ENCODE measurements around the gene SLIT3.

DNA sequence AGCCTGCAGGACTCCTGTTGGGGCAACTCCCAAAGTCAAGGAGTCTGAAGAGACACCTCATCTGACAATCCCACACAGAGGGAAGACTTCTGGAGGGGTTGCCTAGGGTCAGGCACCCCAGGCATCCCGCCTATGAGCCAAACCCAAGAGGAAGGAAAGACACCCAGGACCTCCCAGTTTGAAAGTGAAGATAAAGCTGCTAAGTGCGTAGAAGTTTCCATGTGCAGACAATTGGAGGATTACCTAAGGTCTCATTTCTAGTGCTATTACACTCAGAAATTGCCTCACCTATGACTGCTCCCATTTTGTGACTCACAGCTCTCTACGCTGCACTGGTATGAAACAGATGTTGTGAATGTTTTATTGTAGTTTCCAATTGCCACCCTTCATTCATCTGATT lies 322.9 kb downstream of the SLIT3 start:
- TF ChIP-seq, protein P1, sequence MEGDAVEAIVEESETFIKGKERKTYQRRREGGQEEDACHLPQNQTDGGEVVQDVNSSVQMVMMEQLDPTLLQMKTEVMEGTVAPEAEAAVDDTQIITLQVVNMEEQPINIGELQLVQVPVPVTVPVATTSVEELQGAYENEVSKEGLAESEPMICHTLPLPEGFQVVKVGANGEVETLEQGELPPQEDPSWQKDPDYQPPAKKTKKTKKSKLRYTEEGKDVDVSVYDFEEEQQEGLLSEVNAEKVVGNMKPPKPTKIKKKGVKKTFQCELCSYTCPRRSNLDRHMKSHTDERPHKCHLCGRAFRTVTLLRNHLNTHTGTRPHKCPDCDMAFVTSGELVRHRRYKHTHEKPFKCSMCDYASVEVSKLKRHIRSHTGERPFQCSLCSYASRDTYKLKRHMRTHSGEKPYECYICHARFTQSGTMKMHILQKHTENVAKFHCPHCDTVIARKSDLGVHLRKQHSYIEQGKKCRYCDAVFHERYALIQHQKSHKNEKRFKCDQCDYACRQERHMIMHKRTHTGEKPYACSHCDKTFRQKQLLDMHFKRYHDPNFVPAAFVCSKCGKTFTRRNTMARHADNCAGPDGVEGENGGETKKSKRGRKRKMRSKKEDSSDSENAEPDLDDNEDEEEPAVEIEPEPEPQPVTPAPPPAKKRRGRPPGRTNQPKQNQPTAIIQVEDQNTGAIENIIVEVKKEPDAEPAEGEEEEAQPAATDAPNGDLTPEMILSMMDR (IDR thresholded peaks at IDR 0.05; ENCODE audit: low read depth, low read length) = no peak
- no peak for TF ChIP-seq EZH2phosphoT487 (IDR thresholded peaks at IDR 0.05; ENCODE audit: low read depth)
